Measurements from ENCODE around the gene ABR. TPM values are rescaled to one million over a fixed set of nuclear protein-coding genes. Genes with fewer than 3 reads are reported as not detected.
A peak's percentile ranks its signal among the peaks of the same experiment; 100 is the strongest.
"Not testable (repeated sequence)": the region's sequence is repeated elsewhere in the genome, so short reads cannot be mapped to it uniquely, and the experiment has no call there.

Gene ABR
- total RNA-seq, 2 donors from 2014 or later: 80.7 to 82.7 TPM

GRCh38 chr17:996554-997344 lies 183.0 kb downstream of the ABR start, which contains the start of gene TIMM22:
TSS of gene TIMM22 (plus strand) at chr17:997129. CDS start at chr17:997143, 14 bp downstream.
- WGBS: under 1% methylated on average over 67 of the region's 71 CpGs
- Histone ChIP-seq H3K27ac (peak within 1 kb of the TSS; percentile 91 to 92), H3K4me3 (peak within 1 kb of the TSS; percentile 71 to 87), H3K27me3 (replicated peaks; ENCODE audit: insufficient read depth) (no peaks in the 10 kb centered on the region), H3K9me3 (no peaks in the 10 kb centered on the region), H3K36me3 (no peaks in the 10 kb centered on the region), H3K4me1 (replicated peaks) (peaks cover 16% of the 10 kb centered on the region)
- peak; percentile 92 for DNase-seq (ENCODE audit: low spot score)
- intact Hi-C loops (cut with DNase I): no loop called here
- TF ChIP-seq POLR2A (IDR thresholded peaks at IDR 0.05) (peak; percentile 46), POLR2AphosphoS5 (IDR thresholded peaks at IDR 0.05) (peak; percentile 93), CTCF (IDR thresholded peaks at IDR 0.05) (peak; percentile 74 to 98 (median 90))

GRCh38 chr17:995324-995723 lies 184.5 kb downstream of the ABR start:
- DNase-seq (ENCODE audit: low spot score); H3K36me3 ChIP-seq; H3K4me3 ChIP-seq; intact Hi-C loops (cut with DNase I); H3K27ac ChIP-seq; H3K9me3 ChIP-seq; H3K4me1 ChIP-seq (replicated peaks); H3K27me3 ChIP-seq (replicated peaks; ENCODE audit: insufficient read depth): not testable (repeated sequence)
- WGBS: 85% methylated on average over 8 of the region's 8 CpGs

GRCh38 chr17:992933-993332 lies 186.8 kb downstream of the ABR start:
- H3K4me1 ChIP-seq (replicated peaks): peaks cover 5% of the 10 kb centered on the region
- no peaks in the 10 kb centered on the region for H3K27me3 ChIP-seq (replicated peaks; ENCODE audit: insufficient read depth)
- H3K9me3 ChIP-seq: no peaks in the 10 kb centered on the region
- no peak overlapping the region for H3K27ac ChIP-seq
- intact Hi-C loops (cut with DNase I): no loop called here
- no peaks in the 10 kb centered on the region for H3K36me3 ChIP-seq
- TF ChIP-seq POLR2AphosphoS5 (IDR thresholded peaks at IDR 0.05) (no peak), POLR2A (IDR thresholded peaks at IDR 0.05) (no peak), CTCF (IDR thresholded peaks at IDR 0.05) (no peak)
- no peak for DNase-seq (ENCODE audit: low spot score)
- 70% methylated on average over 13 of the region's 13 CpGs for WGBS
- H3K4me3 ChIP-seq: no peak overlapping the region

GRCh38 chr17:988561-988960 lies 191.2 kb downstream of the ABR start:
- no peak overlapping the region for H3K27ac ChIP-seq
- no peaks in the 10 kb centered on the region for H3K27me3 ChIP-seq (replicated peaks; ENCODE audit: insufficient read depth)
- DNase-seq (ENCODE audit: low spot score): no peak
- H3K4me1 ChIP-seq (replicated peaks): no peaks in the 10 kb centered on the region
- TF ChIP-seq POLR2AphosphoS5 (IDR thresholded peaks at IDR 0.05) (no peak), CTCF (IDR thresholded peaks at IDR 0.05) (no peak), POLR2A (IDR thresholded peaks at IDR 0.05) (no peak)
- no peak overlapping the region for H3K4me3 ChIP-seq
- no peaks in the 10 kb centered on the region for H3K36me3 ChIP-seq
- WGBS: 88% methylated on average over 11 of the region's 11 CpGs
- no peaks in the 10 kb centered on the region for H3K9me3 ChIP-seq
- intact Hi-C loops (cut with DNase I): loop anchor here (10.0 kb wide), 1 partner anchor 254 kb away; the partner anchor contains the start of gene TLCD3A

- no peaks in the 10 kb centered on the region for H3K9me3 ChIP-seq
- no peak for DNase-seq (ENCODE audit: low spot score)
- WGBS: 94% methylated on average over 15 of the region's 15 CpGs
- H3K4me1 ChIP-seq (replicated peaks): no peaks in the 10 kb centered on the region
- intact Hi-C loops (cut with DNase I): loop anchor here (10.0 kb wide), 1 partner anchor 253 kb away; the partner anchor contains the start of gene TLCD3A
- H3K27me3 ChIP-seq (replicated peaks; ENCODE audit: insufficient read depth): no peaks in the 10 kb centered on the region
- TF ChIP-seq CTCF (IDR thresholded peaks at IDR 0.05) (no peak), POLR2A (IDR thresholded peaks at IDR 0.05) (no peak), POLR2AphosphoS5 (IDR thresholded peaks at IDR 0.05) (no peak)
- no peaks in the 10 kb centered on the region for H3K36me3 ChIP-seq
- no peak overlapping the region for H3K4me3 ChIP-seq
- no peak overlapping the region for H3K27ac ChIP-seq
Measured at GRCh38 chr17:987931-988330, 191.8 kb downstream of the ABR start.

Measured in prostate gland (tissue), 2 donors.